IMR-90 (cell line): ENCODE results near the gene KDM3A. TPM values are rescaled to one million over a fixed set of nuclear protein-coding genes. Genes with fewer than 3 reads are reported as not detected.

Experiments used
- ATAC-seq: fragments of 200-7000 bp; cut with Tn5 transposase; 2 replicates; pipeline ENCODE4 v1.9.1; 2020; ENCODE audit warnings: low read depth, mild to moderate bottlenecking, moderate library complexity
- BruUV-seq: library from RNA; stranded (reverse); fragments of 400-500 nt; replicated peaks from 2 replicates; lab custom pipeline; 2021; lab: Mats Ljungman, UMichigan
- CTCF ChIA-PET: fragments of 300-600 bp; formaldehyde crosslinking; extraction: SDS; loops from one replicate; lab custom pipeline; 2021; ENCODE audit warnings: antibody characterized with exemption; lab: Yijun Ruan, JAX
- POLR2A ChIA-PET: fragments of 300-600 bp; sonication (Branson Sonifier 250); formaldehyde crosslinking; loops from one replicate; lab custom pipeline; 2022; ENCODE audit warnings: antibody characterized with exemption; ENCODE audit not compliant: unreplicated experiment; lab: Charles Lee
- DNase-seq: peaks from one replicate; pipeline ENCODE4 v3.0.0; 2013
- H2AFZ ChIP-seq: replicated peaks from 2 replicates; pipeline ENCODE3; 2013; ENCODE audit warnings: low read length, mild to moderate bottlenecking; ENCODE audit not compliant: poor library complexity
- H2AK5ac ChIP-seq: 2 replicates; pipeline ENCODE4 v1.6.1; 2013; ENCODE audit warnings: low read depth, low read length, inconsistent platforms
- H2AK9ac ChIP-seq: replicated peaks from 2 replicates; pipeline ENCODE3; 2013; ENCODE audit warnings: mild to moderate bottlenecking, low read depth, low read length, moderate library complexity; ENCODE audit not compliant: poor library complexity
- H2BK120ac ChIP-seq: 2 replicates; pipeline ENCODE4 v1.6.1; 2013; ENCODE audit warnings: low read depth, low read length, inconsistent platforms
- H2BK15ac ChIP-seq: 3 replicates; pipeline ENCODE4 v1.6.1; 2013; ENCODE audit warnings: low read depth, low read length, inconsistent platforms
- H2BK20ac ChIP-seq: 2 replicates; pipeline ENCODE4 v1.6.1; 2013; ENCODE audit warnings: low read depth, mild to moderate bottlenecking, inconsistent platforms, low read length, moderate library complexity
- H2BK5ac ChIP-seq: 2 replicates; pipeline ENCODE4 v1.6.1; 2013; ENCODE audit warnings: mild to moderate bottlenecking, low read depth, low read length, inconsistent platforms; ENCODE audit not compliant: poor library complexity, severe bottlenecking
- H3K14ac ChIP-seq: replicated peaks from 2 replicates; pipeline ENCODE4 v1.6.1; 2013; ENCODE audit warnings: low read depth, low read length, inconsistent platforms
- H3K18ac ChIP-seq: 2 replicates; pipeline ENCODE4 v1.6.1; 2013; ENCODE audit warnings: low read depth, low read length, control low read depth
- H3K23ac ChIP-seq: 2 replicates; pipeline ENCODE4 v1.6.1; 2013; ENCODE audit warnings: low read depth, low read length, inconsistent platforms
- H3K27ac ChIP-seq: 2 replicates; pipeline ENCODE4 v1.5.1; 2013; ENCODE audit warnings: mild to moderate bottlenecking, control low read depth, low read length; ENCODE audit not compliant: insufficient read depth
- H3K27me3 ChIP-seq: 2 replicates; pipeline ENCODE4 v1.6.1; 2013; ENCODE audit warnings: low read length; ENCODE audit not compliant: control insufficient read depth, insufficient read depth
- H3K36me3 ChIP-seq: 2 replicates; pipeline ENCODE4 v1.6.1; 2013; ENCODE audit warnings: low read length, mixed read lengths; ENCODE audit not compliant: control insufficient read depth, insufficient read depth
- H3K4ac ChIP-seq: 2 replicates; pipeline ENCODE4 v1.6.1; 2013; ENCODE audit warnings: low read depth, low read length, inconsistent platforms
- H3K4me1 ChIP-seq: 2 replicates; pipeline ENCODE4 v1.6.1; 2013; ENCODE audit warnings: low read length, mixed read lengths; ENCODE audit not compliant: control insufficient read depth, insufficient read depth
- H3K4me2 ChIP-seq: 2 replicates; pipeline ENCODE4 v1.6.1; 2013; ENCODE audit warnings: low read depth, mild to moderate bottlenecking, control low read depth, low read length, moderate library complexity
- H3K4me3 ChIP-seq: 2 replicates; pipeline ENCODE4 v1.5.1; 2013; ENCODE audit warnings: low read depth, mild to moderate bottlenecking, control low read depth, low read length, moderate library complexity; ENCODE audit not compliant: insufficient read depth
- H3K56ac ChIP-seq: 2 replicates; pipeline ENCODE4 v1.6.1; 2013; ENCODE audit warnings: low read length, inconsistent platforms; ENCODE audit not compliant: insufficient read depth; ENCODE audit errors: extremely low read depth
- H3K79me1 ChIP-seq, 2 experiments: 2 replicates each; pipeline ENCODE4 v1.6.1; 2013; ENCODE audit warnings: low read length in 2 of 2, inconsistent platforms in 1 of 2, low read depth in 1 of 2
- H3K9ac ChIP-seq: 2 replicates; pipeline ENCODE4 v1.6.1; 2013; ENCODE audit warnings: low read depth, low read length, control low read depth
- H3K9me1 ChIP-seq: 2 replicates; pipeline ENCODE4 v1.6.1; 2013; ENCODE audit warnings: low read length, inconsistent platforms; ENCODE audit not compliant: insufficient read depth
- H3K9me3 ChIP-seq: 2 replicates; pipeline ENCODE4 v1.6.1; 2013; ENCODE audit warnings: low read length; ENCODE audit not compliant: control insufficient read depth, insufficient read depth
- H4K20me1 ChIP-seq: 2 replicates; pipeline ENCODE4 v1.6.1; 2013; ENCODE audit warnings: low read length, inconsistent platforms; ENCODE audit not compliant: insufficient read depth
- H4K5ac ChIP-seq: 2 replicates; pipeline ENCODE4 v1.6.1; 2013; ENCODE audit warnings: mild to moderate bottlenecking, low read depth, low read length, control low read depth
- H4K8ac ChIP-seq, 2 experiments: 2 replicates each; pipeline ENCODE4 v1.6.1; 2013; ENCODE audit warnings: low read depth in 2 of 2, low read length in 2 of 2, control low read depth in 1 of 2, inconsistent platforms in 1 of 2
- H4K91ac ChIP-seq: 2 replicates; pipeline ENCODE4 v1.6.1; 2013; ENCODE audit warnings: low read depth, low read length, inconsistent platforms; ENCODE audit not compliant: insufficient read depth
- BHLHE40 ChIP-seq: fragments of 150-350 bp; IDR thresholded peaks from 2 replicates; pipeline ENCODE4 v1.6.1; 2016; ENCODE audit warnings: mild to moderate bottlenecking, low read depth, low read length
- MXI1 ChIP-seq: IDR thresholded peaks from 2 replicates; pipeline ENCODE4 v1.6.1; 2012; ENCODE audit warnings: low read depth, mild to moderate bottlenecking, low read length, moderate library complexity, borderline replicate concordance
- NFE2L2 ChIP-seq: fragments of 150-350 bp; IDR thresholded peaks from 2 replicates; pipeline ENCODE4 v1.6.1; 2016; ENCODE audit warnings: low read depth, mild to moderate bottlenecking, low read length
- RCOR1 ChIP-seq: IDR thresholded peaks from 2 replicates; pipeline ENCODE4 v1.6.1; 2012; ENCODE audit warnings: mild to moderate bottlenecking, low read length, improper control_type of control experiment; ENCODE audit not compliant: insufficient replicate concordance
- WGBS, 2 experiments: methylation state at CpG; one replicate each; pipeline versions ENCODE4 v1.1.5 to v1.1.7; 2013; ENCODE audit warnings: missing lambda C conversion rate in 2 of 2; ENCODE audit not compliant: insufficient read length in 1 of 2; ENCODE audit errors: extremely low coverage in 2 of 2; 5-methylcytosine and 5-hydroxymethylcytosine counted together
- dilution Hi-C: fragments of 300-500 bp; cut with HindIII; formaldehyde crosslinking; loops from one replicate; pipeline ENCODE4 v1.14.3; 2018; ENCODE audit warnings: low sequenced_read_pairs; ENCODE audit not compliant: unreplicated experiment
- in situ Hi-C: fragments of 300-500 bp; cut with MboI; formaldehyde crosslinking; loops from 3 replicates; pipeline ENCODE4 v1.14.3; 2019; ENCODE audit warnings: low sequenced_read_pairs, inconsistent platforms, mixed read lengths
- intact Hi-C: fragments of 100-400 bp; cut with micrococcal nuclease; formaldehyde crosslinking; loops from 2 replicates; pipeline ENCODE4 v1.10.0; 2022
- polyA plus RNA-seq, 3 experiments: library from polyadenylated mRNA; depleted of rRNA; stranded (reverse); fragments of >200 nt; gene quantifications; 2 replicates each; pipeline ENCODE4 v1.2.3, GENCODE V29; 2012; ENCODE audit warnings: low replicate concordance in 1 of 3
- total RNA-seq: library from RNA; depleted of rRNA; stranded (reverse); fragments of >200 nt; gene quantifications from 2 replicates; pipeline ENCODE4 v1.2.3, GENCODE V29; 2012
- TF ChIP-seq, protein P1 (sequence below): fragments of 150-350 bp; IDR thresholded peaks from 2 replicates; pipeline ENCODE4 v1.6.1; 2016; ENCODE audit warnings: low read depth, mild to moderate bottlenecking, low read length, moderate library complexity, borderline replicate concordance
- TF ChIP-seq, protein P2 (sequence below): conservative IDR thresholded peaks from 2 replicates; pipeline ENCODE4 v1.5.1; 2012; ENCODE audit warnings: mild to moderate bottlenecking, low read depth, low read length, improper control_type of control experiment

KDM3A gene
- total and polyA plus RNA-seq, 2 of the 4 experiments (the other 2 are of a cell fraction), result 24.8 to 33.3 TPM

DNA sequence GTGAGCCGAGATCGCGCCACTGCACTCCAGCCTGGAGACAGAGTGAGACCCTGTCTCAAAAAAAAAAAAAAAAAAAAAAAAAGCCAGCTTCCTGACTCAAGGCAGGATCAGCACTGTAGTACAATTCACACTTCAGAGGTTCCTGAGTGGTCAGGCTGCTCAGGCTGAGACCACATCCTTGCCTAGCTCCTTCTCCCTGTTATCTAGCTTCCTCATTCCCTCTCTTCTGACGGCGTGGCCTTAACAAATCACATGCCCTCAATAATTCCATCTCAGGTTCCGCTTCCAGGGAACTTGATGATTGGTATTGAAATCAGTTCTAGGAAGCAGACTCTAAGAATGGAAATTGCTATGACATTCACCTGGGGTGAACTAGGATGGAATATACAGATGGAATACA is 29.8 kb upstream of the KDM3A start:
- Histone ChIP-seq H2AK5ac (no peak overlapping the region), H3K23ac (no peak overlapping the region), H3K79me1 (no peaks in the 10 kb centered on the region), H3K18ac (no peak overlapping the region), H2BK120ac (no peak overlapping the region), H2BK5ac (no peak overlapping the region), H4K5ac (no peak overlapping the region), H3K27ac (no peak overlapping the region), H3K4me2 (no peak overlapping the region), H4K8ac (no peak overlapping the region), H3K36me3 (no peaks in the 10 kb centered on the region), H3K4ac (no peak overlapping the region), H3K56ac (no peak overlapping the region), H4K20me1 (no peaks in the 10 kb centered on the region), H2AFZ (no peak overlapping the region), H2BK15ac (no peak overlapping the region), H3K9ac (no peak overlapping the region), H3K4me1 (no peaks in the 10 kb centered on the region), H3K27me3 (peaks cover 6% of the 10 kb centered on the region), H3K4me3 (no peak overlapping the region), H3K9me1 (no peaks in the 10 kb centered on the region; the same call in 1 of the 2 replicates), H3K9me3 (no peaks in the 10 kb centered on the region), H2BK20ac (no peak overlapping the region), H4K91ac (no peak overlapping the region), H3K14ac (no peak overlapping the region), H2AK9ac (no peak overlapping the region)
- intact Hi-C loops, result no loop called here
- no peak for ATAC-seq
- no peak for TF ChIP-seq RCOR1
- TF ChIP-seq, protein P1, sequence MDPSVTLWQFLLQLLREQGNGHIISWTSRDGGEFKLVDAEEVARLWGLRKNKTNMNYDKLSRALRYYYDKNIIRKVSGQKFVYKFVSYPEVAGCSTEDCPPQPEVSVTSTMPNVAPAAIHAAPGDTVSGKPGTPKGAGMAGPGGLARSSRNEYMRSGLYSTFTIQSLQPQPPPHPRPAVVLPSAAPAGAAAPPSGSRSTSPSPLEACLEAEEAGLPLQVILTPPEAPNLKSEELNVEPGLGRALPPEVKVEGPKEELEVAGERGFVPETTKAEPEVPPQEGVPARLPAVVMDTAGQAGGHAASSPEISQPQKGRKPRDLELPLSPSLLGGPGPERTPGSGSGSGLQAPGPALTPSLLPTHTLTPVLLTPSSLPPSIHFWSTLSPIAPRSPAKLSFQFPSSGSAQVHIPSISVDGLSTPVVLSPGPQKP, result no peak
- TF ChIP-seq, protein P2, sequence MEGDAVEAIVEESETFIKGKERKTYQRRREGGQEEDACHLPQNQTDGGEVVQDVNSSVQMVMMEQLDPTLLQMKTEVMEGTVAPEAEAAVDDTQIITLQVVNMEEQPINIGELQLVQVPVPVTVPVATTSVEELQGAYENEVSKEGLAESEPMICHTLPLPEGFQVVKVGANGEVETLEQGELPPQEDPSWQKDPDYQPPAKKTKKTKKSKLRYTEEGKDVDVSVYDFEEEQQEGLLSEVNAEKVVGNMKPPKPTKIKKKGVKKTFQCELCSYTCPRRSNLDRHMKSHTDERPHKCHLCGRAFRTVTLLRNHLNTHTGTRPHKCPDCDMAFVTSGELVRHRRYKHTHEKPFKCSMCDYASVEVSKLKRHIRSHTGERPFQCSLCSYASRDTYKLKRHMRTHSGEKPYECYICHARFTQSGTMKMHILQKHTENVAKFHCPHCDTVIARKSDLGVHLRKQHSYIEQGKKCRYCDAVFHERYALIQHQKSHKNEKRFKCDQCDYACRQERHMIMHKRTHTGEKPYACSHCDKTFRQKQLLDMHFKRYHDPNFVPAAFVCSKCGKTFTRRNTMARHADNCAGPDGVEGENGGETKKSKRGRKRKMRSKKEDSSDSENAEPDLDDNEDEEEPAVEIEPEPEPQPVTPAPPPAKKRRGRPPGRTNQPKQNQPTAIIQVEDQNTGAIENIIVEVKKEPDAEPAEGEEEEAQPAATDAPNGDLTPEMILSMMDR, result no peak
- TF ChIP-seq NFE2L2, result no peak
- TF ChIP-seq MXI1, result no peak
- TF ChIP-seq BHLHE40, result no peak
- in situ Hi-C loops, result no loop called here
- dilution Hi-C loops, result no loop called here
- DNase-seq, result no peak
- no CpG with 5 or more reads among the region's 6 CpGs for WGBS, 2 experiments
- no TSS peak for BruUV-seq
- POLR2A ChIA-PET, result no interaction called here
- CTCF ChIA-PET, result no interaction called here
